Gastroesophageal sphincter (tissue), 4 donors: Measurements from ENCODE around the gene ZNF783. TPM values are rescaled to one million over a fixed set of nuclear protein-coding genes. Genes with fewer than 3 reads are reported as not detected.
"Not testable (repeated sequence)": the region's sequence is repeated elsewhere in the genome, so short reads cannot be mapped to it uniquely, and the experiment has no call there.

Experiments used
- ATAC-seq: fragments of 150-250 bp; one replicate; pipeline ENCODE4 v1.9.1; 2016; ENCODE audit warnings: mild to moderate bottlenecking, moderate library complexity
- H3K27ac ChIP-seq, 4 donors: fragments of 200-600 bp; sonication (generic) in 3 of 4; 1 replicate in 3 of 4; 2 replicates in 1 of 4; pipeline ENCODE4 v1.5.1; 2016 to 2019
- H3K27me3 ChIP-seq: fragments of 200-600 bp; sonication (generic); one replicate; pipeline ENCODE4 v1.5.1; 2019
- H3K36me3 ChIP-seq, 2 donors: fragments of 200-600 bp; sonication (generic); one replicate each; pipeline ENCODE4 v1.5.1; 2019; ENCODE audit warnings: control low read depth in 1 of 2
- H3K4me1 ChIP-seq, 3 donors: fragments of 200-600 bp; sonication (generic); 1 replicate in 2 of 3; 2 replicates in 1 of 3; pipeline ENCODE4 v1.5.1; 2016 to 2019; ENCODE audit warnings: control low read depth in 2 of 3
- H3K4me3 ChIP-seq, 2 donors: fragments of 200-600 bp; sonication (generic); one replicate each; pipeline ENCODE4 v1.5.1; 2019; ENCODE audit warnings: mild to moderate bottlenecking in 1 of 2, moderate library complexity in 1 of 2
- H3K9me3 ChIP-seq, 3 donors: fragments of 200-600 bp; sonication (generic); one replicate each; pipeline ENCODE4 v1.5.1; 2017 to 2019; ENCODE audit warnings: control low read depth in 2 of 3
- CTCF ChIP-seq, 4 experiments: fragments of 200-600 bp in 2 of 4; fragments of 450-650 bp in 2 of 4; sonication (generic) in 1 of 4; IDR thresholded peaks; one replicate each; pipeline ENCODE4 v1.5.1; 2017 to 2019; ENCODE audit warnings: antibody characterized with exemption in 4 of 4, mild to moderate bottlenecking in 2 of 4, moderate library complexity in 2 of 4
- EP300 ChIP-seq: sonication (generic); formaldehyde crosslinking; IDR thresholded peaks from one replicate; pipeline ENCODE4 v1.6.1; 2017; ENCODE audit warnings: antibody characterized with exemption, mild to moderate bottlenecking
- POLR2A ChIP-seq, 2 donors: fragments of 450-650 bp; IDR thresholded peaks; one replicate each; pipeline ENCODE4 v1.6.1; 2017; ENCODE audit warnings: antibody characterized with exemption in 2 of 2, mild to moderate bottlenecking in 2 of 2, moderate library complexity in 1 of 2
- POLR2AphosphoS5 ChIP-seq: sonication (generic); formaldehyde crosslinking; IDR thresholded peaks from one replicate; pipeline ENCODE4 v1.6.1; 2017; ENCODE audit warnings: antibody characterized with exemption
- WGBS, 2 donors: methylation state at CpG; one replicate each; pipeline ENCODE4 v1.1.5; 2018; ENCODE audit warnings: low coverage in 1 of 2; 5-methylcytosine and 5-hydroxymethylcytosine counted together
- total RNA-seq, 4 donors: library from RNA; depleted of rRNA; stranded (reverse); fragments of >200 nt; gene quantifications; one replicate each; pipeline ENCODE4 v1.1.0, GENCODE V29; 2016

The ZNF783 gene
- total RNA-seq, 4 donors from 2014 or later: 8.5 to 17.0 (median 13.1) TPM

GRCh38 chr7:149319376-149319775, 57.4 kb downstream of the ZNF783 start:
- Histone ChIP-seq H3K27me3 (peaks cover 15% of the 10 kb centered on the region), H3K9me3 (no peaks in the 10 kb centered on the region), H3K4me1 (no peaks in the 10 kb centered on the region), H3K36me3 (no peaks in the 10 kb centered on the region), H3K4me3 (no peak overlapping the region), H3K27ac (no peak overlapping the region)
- TF ChIP-seq CTCF (IDR thresholded peaks at IDR 0.05) (no peak), POLR2A (IDR thresholded peaks at IDR 0.05) (no peak), EP300 (no peak), POLR2AphosphoS5 (no peak)
- 73 to 89% methylated on average over 3 to 6 of the region's 6 CpGs for WGBS, 2 donors
- no peak for ATAC-seq

GRCh38 chr7:149320313-149321124, 58.5 kb downstream of the ZNF783 start:
- Histone ChIP-seq H3K27me3 (peaks cover 15% of the 10 kb centered on the region), H3K36me3 (no peaks in the 10 kb centered on the region), H3K9me3 (no peaks in the 10 kb centered on the region), H3K4me3 (no peak overlapping the region), H3K27ac (no peak overlapping the region), H3K4me1 (no peaks in the 10 kb centered on the region)
- no peak for ATAC-seq
- no peak for TF ChIP-seq EP300
- TF ChIP-seq CTCF (IDR thresholded peaks at IDR 0.05): no peak
- no peak for TF ChIP-seq POLR2AphosphoS5
- no peak for TF ChIP-seq POLR2A (IDR thresholded peaks at IDR 0.05)
- 51 to 63% methylated on average over 5 to 13 of the region's 13 CpGs for WGBS, 2 donors

GRCh38 chr7:149321125-149321905, 59.3 kb downstream of the ZNF783 start:
- not testable (repeated sequence) for ATAC-seq, H3K9me3 ChIP-seq, H3K4me1 ChIP-seq, H3K27ac ChIP-seq, H3K36me3 ChIP-seq
- Histone ChIP-seq H3K4me3 (peak overlapping the region; percentile 32 to 37), H3K27me3 (peaks cover 15% of the 10 kb centered on the region)
- 19 to 48% methylated on average over 13 to 14 of the region's 14 CpGs for WGBS, 2 donors

- no peak for TF ChIP-seq POLR2A (IDR thresholded peaks at IDR 0.05)
- no peak for TF ChIP-seq POLR2AphosphoS5
- no peak for TF ChIP-seq CTCF (IDR thresholded peaks at IDR 0.05)
- TF ChIP-seq EP300: no peak
- no peak for ATAC-seq
- 26 to 60% methylated on average over 3 to 4 of the region's 5 CpGs for WGBS, 2 donors
- H3K27ac ChIP-seq: no peak overlapping the region
- no peaks in the 10 kb centered on the region for H3K4me1 ChIP-seq
- H3K36me3 ChIP-seq: no peaks in the 10 kb centered on the region
- H3K4me3 ChIP-seq: peak overlapping the region; percentile 32 to 37
- peaks cover 15% of the 10 kb centered on the region for H3K27me3 ChIP-seq
- no peaks in the 10 kb centered on the region for H3K9me3 ChIP-seq
Measured at GRCh38 chr7:149321978-149322541, 60.1 kb downstream of the ZNF783 start.

GRCh38 chr7:149322737-149323136, 60.7 kb downstream of the ZNF783 start:
- no peaks in the 10 kb centered on the region for H3K36me3 ChIP-seq
- no peaks in the 10 kb centered on the region for H3K9me3 ChIP-seq
- H3K4me1 ChIP-seq: no peaks in the 10 kb centered on the region
- no peak for ATAC-seq
- H3K27me3 ChIP-seq: peaks cover 15% of the 10 kb centered on the region
- TF ChIP-seq EP300: no peak
- H3K27ac ChIP-seq: no peak overlapping the region
- H3K4me3 ChIP-seq: no peak overlapping the region
